SW 1271 (cell line): Measurements from ENCODE around the gene USP19.

Source experiments
- DNase-seq, 2 experiments: peaks; one replicate each; lab custom pipeline; 2025; lab: John Stamatoyannopoulos, UW

Gene USP19

GRCh38 chr3:49134471-49135265 lies 14.0 kb upstream of the USP19 start:
- peak in 1 of 2 experiments; percentile 23 for DNase-seq

DNA sequence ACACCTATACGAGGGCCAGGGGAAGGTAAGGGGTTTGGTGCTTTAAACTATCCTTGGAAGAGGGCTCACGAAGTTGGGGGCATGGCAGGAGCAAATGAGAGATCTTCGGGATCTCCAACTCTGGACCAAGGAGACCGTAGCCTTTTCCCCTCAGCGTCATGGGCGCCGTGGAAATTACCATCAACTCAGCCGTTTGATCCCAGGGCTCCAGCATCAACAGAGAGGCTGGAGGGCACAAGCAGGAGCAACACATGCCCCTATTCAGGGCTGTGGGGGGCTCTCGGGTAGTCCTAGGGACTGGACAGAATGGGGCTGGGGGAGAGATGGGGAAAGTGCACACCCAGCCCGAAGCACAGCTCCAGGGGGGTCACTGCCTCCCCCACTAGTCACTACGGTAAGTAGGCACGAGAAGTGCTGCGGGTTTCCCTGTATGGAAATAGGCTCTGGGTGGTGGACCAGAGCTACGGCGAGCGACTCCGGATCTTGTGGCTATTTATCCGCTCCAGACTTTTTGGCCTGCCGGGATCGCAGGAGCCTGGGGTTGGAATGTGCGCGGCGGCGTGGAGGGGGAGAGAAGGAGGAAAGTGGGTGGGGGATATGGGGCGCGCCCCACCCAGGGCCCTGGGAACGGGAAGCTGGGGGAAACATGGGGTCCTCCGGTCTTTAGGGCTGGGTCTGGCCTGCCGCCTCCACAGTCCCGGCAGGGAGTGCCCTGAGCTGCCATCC lies 12.8 kb upstream of the USP19 start:
- peak; percentile 33 to 68 for DNase-seq

DNA sequence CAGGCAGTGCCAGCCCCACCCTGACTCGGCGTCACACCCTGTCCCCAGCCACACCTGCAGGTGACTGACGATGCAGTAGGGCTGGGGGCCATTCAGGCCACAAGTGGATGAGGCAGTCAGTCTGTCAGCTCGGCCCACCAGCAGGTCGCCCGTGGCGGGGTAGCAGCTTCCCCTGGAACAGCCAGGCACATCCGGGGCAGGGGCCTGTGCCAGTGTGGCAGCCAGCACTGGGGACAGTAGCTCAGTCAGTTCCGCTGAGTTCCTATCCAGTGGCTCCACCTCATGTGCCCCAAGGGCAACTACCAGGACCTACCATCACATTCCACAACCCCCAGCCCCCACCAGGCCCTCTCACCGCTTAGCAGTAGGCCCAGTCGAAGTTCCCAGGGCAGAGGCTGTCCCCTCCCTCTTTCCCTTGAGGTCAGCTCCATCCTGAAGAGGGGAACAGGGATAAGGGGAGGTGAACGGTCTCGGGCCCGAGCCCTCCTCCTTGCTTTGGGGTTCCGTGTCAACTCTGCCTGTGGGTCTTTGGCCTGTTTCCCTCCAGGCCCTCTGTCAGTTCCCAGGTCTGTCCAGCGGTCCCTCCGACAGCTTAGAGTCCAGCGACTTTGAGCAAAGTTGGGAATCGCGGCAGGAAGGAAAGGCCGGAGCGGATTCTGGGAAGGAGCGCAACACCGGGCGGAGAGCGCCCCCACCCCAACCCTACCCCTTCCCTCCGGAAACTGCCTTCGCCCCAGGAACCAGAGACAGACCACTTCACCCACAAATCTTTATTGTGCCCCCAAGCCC lies 12.0 kb upstream of the USP19 start, which contains the start of gene LAMB2:
Gene LAMB2, minus strand, starts transcription at position 614 of the 789 bp plus-strand sequence. Its CDS starts 183 bp downstream, at position 431.
- DNase-seq: peak; percentile 24 to 59

GRCh38 chr3:49132073-49132436 lies 11.4 kb upstream of the USP19 start:
- DNase-seq: no peak

DNA sequence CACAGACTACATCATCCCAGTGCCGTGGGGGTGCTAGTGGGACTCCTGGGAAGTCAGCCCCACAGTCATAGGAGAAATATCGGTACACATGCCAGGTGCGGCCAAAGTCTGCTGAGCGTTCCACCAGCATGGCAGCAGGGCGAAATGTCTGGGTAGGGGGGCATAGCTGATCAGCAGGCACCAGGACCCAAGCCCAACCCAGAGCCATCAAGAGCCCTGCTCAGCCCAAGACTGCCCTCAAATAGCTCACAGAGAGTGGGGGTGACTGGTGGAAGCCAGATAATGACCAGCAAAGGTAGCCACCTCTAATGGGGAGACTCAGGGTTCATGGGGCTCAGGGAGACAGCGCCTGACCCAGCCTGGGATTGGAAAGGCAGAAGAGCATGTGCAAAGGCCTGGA lies 11.0 kb upstream of the USP19 start:
- no peak for DNase-seq

GRCh38 chr3:49131040-49131439 lies 10.4 kb upstream of the USP19 start:
- DNase-seq: no peak

DNA sequence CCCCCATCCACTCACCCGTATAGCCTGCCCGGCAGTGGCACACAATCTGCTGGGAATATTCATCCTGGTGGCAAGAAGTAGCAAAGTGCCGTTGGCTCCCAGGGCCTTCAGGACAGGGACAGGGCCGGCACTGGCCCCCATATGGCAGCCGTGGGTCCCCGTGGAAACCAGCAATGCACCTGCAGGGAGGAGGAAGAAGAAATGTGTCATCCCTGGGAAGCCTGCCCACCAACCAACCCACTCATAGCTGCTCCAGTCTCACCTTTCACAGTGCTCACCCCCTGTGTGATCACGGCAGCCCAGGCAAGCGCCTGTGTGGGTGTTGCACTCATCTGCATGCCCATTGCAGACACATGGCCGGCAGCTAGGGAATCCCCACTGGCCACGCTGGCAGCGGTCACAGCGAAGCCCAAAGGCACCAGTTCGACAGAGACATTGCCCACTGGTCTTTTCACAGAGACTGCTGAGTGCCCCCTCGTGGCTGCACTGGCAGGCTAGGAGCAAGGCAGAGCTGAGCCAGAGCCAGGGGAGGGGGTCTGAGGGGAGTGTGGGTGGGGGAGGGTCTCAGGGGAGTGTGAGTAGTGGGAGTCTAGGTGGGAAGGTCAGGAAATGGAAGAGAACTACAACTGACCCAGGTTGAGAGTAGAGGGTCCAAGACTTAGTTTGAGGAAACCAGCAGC lies 4.5 kb upstream of the USP19 start:
- no peak for DNase-seq

GRCh38 chr3:49124203-49124602 lies 3.6 kb upstream of the USP19 start:
- DNase-seq: no peak

DNA sequence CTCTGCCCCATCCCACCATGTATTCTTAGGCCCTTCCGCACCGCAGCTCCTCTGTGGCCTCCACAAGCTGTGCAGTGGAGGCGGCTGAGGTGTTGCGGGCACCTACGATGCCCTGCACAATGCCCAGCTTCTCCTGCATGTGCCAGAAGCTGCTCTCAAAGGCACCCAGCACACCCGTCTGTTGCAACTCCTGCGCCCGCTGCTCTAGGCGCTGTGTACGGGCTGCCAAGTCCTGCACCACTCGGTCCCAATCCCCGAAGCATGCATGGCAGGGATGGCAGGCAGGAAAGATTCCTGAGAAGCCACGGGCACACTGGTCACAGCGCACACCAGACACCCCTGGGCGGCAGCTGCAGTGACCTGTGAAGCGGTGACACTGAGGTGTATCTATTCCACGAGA lies 3.1 kb upstream of the USP19 start:
- DNase-seq: no peak

DNA sequence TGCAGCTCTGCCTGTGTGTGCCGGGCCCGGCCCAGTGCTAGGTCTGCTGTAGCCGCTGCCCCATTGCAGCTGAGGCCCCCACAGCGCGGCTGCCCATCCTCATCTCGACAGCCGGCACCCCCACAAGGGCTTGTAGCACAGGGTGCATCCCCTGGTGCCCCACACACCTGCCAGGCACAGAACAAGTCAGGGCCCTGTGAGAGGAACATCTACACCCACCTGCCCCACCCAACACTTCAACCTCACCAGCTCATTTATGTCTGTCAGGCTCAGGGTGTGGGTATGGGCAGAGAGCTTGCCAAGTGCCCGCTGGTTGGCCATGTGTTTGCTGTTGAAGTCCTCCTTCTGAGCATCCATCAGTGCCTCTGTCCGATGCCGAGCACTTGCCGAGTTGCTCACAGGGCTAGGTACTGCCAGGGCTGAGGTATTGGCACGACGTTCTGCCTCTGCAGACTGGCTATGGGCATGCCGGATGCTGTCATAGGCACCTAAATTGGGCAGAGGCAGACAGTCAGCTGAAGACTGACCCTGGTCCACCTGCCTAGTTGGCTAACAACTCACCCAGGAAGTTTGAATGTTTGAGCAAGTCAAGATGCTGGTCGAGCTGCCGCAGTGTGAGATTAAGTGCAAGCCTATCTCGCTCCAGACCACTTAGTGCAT lies 2.4 kb upstream of the USP19 start:
- DNase-seq: no peak

DNA sequence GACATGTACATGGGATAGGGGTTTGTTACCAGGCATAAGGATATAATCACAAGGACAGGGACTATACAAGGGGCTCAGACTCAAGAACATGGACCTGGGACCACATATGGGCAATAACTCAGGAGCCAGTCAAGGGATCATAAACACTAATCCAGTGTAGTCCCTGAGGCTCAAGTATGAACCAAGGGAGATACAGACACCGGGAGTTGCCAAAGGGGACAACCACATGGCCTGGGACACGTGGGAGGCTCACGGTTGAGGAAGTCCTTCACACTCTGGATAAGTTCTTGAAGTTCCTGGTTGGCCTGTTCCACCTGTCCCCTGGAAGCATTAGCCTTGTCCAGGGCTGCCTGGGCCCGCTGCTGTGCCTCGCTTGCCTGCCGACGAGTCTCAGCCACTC lies 1.8 kb upstream of the USP19 start:
- no peak for DNase-seq

- no peak for DNase-seq
Measured at GRCh38 chr3:49122022-49122421, 1.4 kb upstream of the USP19 start.

- no peak for DNase-seq
Measured at GRCh38 chr3:49121132-49121736, 611 bp upstream of the USP19 start.

DNA sequence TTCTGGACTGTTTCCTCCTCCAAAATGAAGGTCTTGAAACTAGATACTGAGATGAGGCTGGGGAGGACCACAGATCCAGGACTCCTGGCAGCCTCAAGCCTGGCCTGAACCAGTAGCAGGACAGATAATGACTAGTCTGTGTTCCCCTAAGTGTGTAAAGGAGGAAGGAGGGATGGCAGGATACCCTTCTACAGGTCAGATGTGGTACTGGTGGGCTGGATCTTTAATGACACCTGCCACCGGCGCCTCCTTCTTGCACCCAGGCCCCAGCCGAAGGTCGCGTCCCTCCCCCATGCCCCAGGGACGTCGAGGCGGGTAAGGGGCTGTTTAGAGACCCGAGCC lies 556 bp downstream of the USP19 start:
- DNase-seq: no peak

DNA sequence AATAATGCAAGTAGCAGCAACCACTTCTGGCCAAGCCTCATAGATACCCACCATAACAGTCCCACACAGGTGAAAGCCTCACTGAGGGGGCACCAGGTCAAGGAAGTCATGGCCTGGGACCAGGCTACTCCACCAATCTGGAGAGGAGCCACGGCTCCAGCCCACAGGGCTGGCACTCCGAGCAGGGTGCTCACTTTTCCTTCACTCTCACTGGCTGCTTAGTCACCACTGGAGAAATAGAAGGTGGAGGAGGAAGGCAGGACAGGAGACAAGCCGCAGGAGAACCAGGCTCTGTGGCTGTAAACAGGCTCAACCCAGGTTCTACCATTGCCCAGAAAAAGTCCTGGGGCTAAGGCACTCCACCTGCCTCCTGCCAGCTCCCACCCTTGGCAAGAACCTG lies 1.2 kb downstream of the USP19 start:
- DNase-seq: no peak

DNA sequence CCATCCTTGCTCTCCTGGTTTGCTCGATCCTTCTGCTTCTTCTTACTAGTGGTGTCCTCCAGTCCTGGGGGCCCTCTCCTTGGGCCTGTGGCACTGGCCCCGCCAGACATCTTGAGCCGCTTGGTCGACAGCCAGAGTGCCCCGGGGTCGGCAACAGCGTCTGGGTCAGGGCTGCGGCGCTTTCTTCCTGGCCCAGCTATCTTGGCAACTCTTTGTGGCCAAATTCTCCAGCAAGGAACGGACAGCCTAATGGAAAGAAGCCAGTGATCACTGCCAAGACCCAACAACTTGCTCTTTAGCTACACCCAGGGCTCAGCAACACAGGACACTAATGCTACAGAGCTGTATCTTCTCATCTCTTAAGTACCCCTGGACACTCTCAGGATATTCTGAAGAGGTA lies 1.6 kb downstream of the USP19 start:
- DNase-seq: no peak

- no peak for DNase-seq
Measured at GRCh38 chr3:49112262-49112661, 8.4 kb downstream of the USP19 start.

- no peak for DNase-seq
Measured at GRCh38 chr3:49111347-49111746, 9.3 kb downstream of the USP19 start.

DNA sequence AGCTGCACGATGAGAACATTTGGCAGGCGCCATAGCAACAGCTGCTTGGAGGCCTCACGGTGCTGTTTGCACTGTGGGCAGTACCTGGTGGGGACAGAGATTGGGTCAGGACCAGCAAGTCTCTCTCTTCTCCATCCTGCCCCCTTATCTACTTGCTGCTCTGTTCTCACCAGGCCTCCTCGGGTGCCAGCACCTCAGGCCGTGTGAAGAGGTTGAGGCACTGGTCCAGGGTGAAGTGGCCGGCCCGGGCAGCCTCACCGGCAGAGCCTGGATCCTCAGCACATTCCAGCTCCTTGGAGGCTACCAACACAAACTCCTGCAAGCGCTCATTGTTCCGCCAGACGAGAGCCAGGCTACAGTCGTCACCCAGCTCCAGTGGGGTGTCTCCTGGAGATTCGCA lies 9.8 kb downstream of the USP19 start:
- DNase-seq: no peak

DNA sequence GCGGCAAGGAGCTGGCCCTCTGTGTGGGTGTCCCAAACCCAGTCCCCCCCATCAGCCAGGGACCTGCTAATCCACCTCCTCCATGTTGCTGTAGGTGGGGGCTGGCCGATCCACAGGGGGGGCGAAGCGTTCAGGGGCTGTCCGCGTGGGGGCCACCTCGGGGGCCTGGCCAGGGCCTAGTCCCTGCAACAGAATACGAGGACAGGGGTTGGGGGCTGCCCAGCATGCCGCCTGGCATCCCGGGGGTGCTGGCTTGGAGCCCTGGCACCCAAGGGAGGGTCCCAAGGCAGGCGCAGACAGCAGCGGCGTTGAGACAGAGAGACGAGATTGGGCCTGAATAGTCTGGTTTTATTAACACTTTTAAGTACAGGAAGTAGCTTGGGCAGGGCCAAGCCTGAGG lies 12.3 kb downstream of the USP19 start:
- DNase-seq: no peak
